Measurements from ENCODE around the gene RAB1B.
A peak's percentile ranks its signal among the peaks of the same experiment; 100 is the strongest.

RAB1B gene

GRCh38 chr11:66262696-66263095 lies 5.7 kb upstream of the RAB1B start:
- TF ChIP-seq TARDBP (IDR thresholded peaks at IDR 0.05): no peak
- no peak for TF ChIP-seq NFRKB (IDR thresholded peaks at IDR 0.05)
- no peak for TF ChIP-seq SP1 (IDR thresholded peaks at IDR 0.05)
- TF ChIP-seq CTBP1 (IDR thresholded peaks at IDR 0.05; ENCODE audit: borderline replicate concordance): no peak
- no peak for TF ChIP-seq HDGF (IDR thresholded peaks at IDR 0.05; ENCODE audit: borderline replicate concordance)
- no peak for TF ChIP-seq FOXK2 (IDR thresholded peaks at IDR 0.05)
- ChIA-PET CTCF (no interaction called here), POLR2A (interaction anchor here (0.7 kb wide), 1 partner anchor 26 kb away, joined by 4 read pairs; the partner anchor contains the start of gene YIF1A)
- DNase-seq (ENCODE audit: extremely low spot score): no peak

GRCh38 chr11:66263231-66263630 lies 5.2 kb upstream of the RAB1B start:
- ChIA-PET POLR2A (interaction anchor here (0.7 kb wide), 1 partner anchor 26 kb away, joined by 4 read pairs; the partner anchor contains the start of gene YIF1A), CTCF (interaction anchor here (0.8 kb wide), 1 partner anchor 41 kb away, joined by 3 read pairs; no protein-coding TSS in a partner anchor)
- no peak for DNase-seq (ENCODE audit: extremely low spot score)
- TF ChIP-seq LEF1 (IDR thresholded peaks at IDR 0.05; ENCODE audit: borderline replicate concordance) (no peak), TARDBP (IDR thresholded peaks at IDR 0.05) (no peak), ARNT (IDR thresholded peaks at IDR 0.05) (no peak), ELF4 (IDR thresholded peaks at IDR 0.05) (no peak), SUZ12 (IDR thresholded peaks at IDR 0.05) (no peak), BHLHE40 (IDR thresholded peaks at IDR 0.05; ENCODE audit: borderline replicate concordance) (no peak), HDGF (IDR thresholded peaks at IDR 0.05; ENCODE audit: borderline replicate concordance) (no peak), CTBP1 (IDR thresholded peaks at IDR 0.05; ENCODE audit: borderline replicate concordance) (no peak), FOXM1 (IDR thresholded peaks at IDR 0.05; ENCODE audit: borderline replicate concordance) (no peak), FOXK2 (IDR thresholded peaks at IDR 0.05) (no peak), PKNOX1 (IDR thresholded peaks at IDR 0.05) (no peak), ZNF384 (IDR thresholded peaks at IDR 0.05) (no peak), L3MBTL2 (conservative IDR thresholded peaks at IDR 0.05) (no peak), NFRKB (IDR thresholded peaks at IDR 0.05) (no peak), FOXA1 (IDR thresholded peaks at IDR 0.05) (no peak), SP1 (IDR thresholded peaks at IDR 0.05) (no peak)

GRCh38 chr11:66263785-66264184 lies 4.7 kb upstream of the RAB1B start:
- TF ChIP-seq NFRKB (IDR thresholded peaks at IDR 0.05) (no peak), ELF4 (IDR thresholded peaks at IDR 0.05) (no peak), BHLHE40 (IDR thresholded peaks at IDR 0.05; ENCODE audit: borderline replicate concordance) (no peak), FOXM1 (IDR thresholded peaks at IDR 0.05; ENCODE audit: borderline replicate concordance) (no peak), HDGF (IDR thresholded peaks at IDR 0.05; ENCODE audit: borderline replicate concordance) (no peak)
- ChIA-PET POLR2A (no interaction called here), CTCF (interaction anchor here (0.8 kb wide), 1 partner anchor 42 kb away, joined by 3 read pairs; no protein-coding TSS in a partner anchor)
- no peak for DNase-seq (ENCODE audit: extremely low spot score)

- CTCF ChIA-PET: interaction anchor here (0.5 kb wide), 1 partner anchor 56 kb away, joined by 3 read pairs; no protein-coding TSS in a partner anchor
- POLR2A ChIA-PET: no interaction called here
- TF ChIP-seq TARDBP (IDR thresholded peaks at IDR 0.05): no peak
- TF ChIP-seq LEF1 (IDR thresholded peaks at IDR 0.05; ENCODE audit: borderline replicate concordance): no peak
- TF ChIP-seq ELF4 (IDR thresholded peaks at IDR 0.05): no peak
- TF ChIP-seq FOXK2 (IDR thresholded peaks at IDR 0.05): no peak
- TF ChIP-seq SP1 (IDR thresholded peaks at IDR 0.05): no peak
- no peak for TF ChIP-seq L3MBTL2 (conservative IDR thresholded peaks at IDR 0.05)
- TF ChIP-seq FOXA1 (IDR thresholded peaks at IDR 0.05): no peak
- no peak for TF ChIP-seq NFRKB (IDR thresholded peaks at IDR 0.05)
- no peak for TF ChIP-seq CTBP1 (IDR thresholded peaks at IDR 0.05; ENCODE audit: borderline replicate concordance)
- no peak for DNase-seq (ENCODE audit: extremely low spot score)
These were observed 4.1 kb upstream of the RAB1B start for GRCh38 chr11:66264383-66264782.

DNA sequence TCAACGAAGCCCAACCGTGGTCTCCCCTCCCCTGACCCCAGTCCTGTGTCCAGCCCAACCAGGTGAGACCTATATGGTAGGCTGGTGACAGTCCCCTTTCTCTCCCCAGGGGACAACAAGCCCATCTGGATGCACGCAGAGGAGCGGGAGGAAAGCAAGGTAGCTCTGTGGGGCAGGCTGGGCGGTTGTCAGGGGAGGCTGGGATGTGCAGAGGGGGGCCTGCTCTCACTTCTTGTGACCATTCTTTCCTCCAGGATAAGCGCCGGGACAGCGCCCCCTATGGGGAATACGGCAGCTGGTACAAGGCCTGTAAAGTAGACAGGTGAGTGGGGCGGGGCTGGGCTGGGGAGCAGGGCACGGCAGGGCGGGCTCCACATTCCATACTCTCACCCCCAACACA lies 3.5 kb upstream of the RAB1B start:
- TF ChIP-seq ARNT (IDR thresholded peaks at IDR 0.05) (no peak), L3MBTL2 (conservative IDR thresholded peaks at IDR 0.05) (no peak), SUZ12 (IDR thresholded peaks at IDR 0.05) (no peak), HDGF (IDR thresholded peaks at IDR 0.05; ENCODE audit: borderline replicate concordance) (no peak), BHLHE40 (IDR thresholded peaks at IDR 0.05; ENCODE audit: borderline replicate concordance) (no peak), SP1 (IDR thresholded peaks at IDR 0.05) (no peak)
- peak; percentile 33 for DNase-seq (ENCODE audit: extremely low spot score)
- CTCF ChIA-PET: interaction anchor here (1.0 kb wide), 1 partner anchor 9 kb away, joined by 4 read pairs; no protein-coding TSS in a partner anchor
- POLR2A ChIA-PET: no interaction called here

DNA sequence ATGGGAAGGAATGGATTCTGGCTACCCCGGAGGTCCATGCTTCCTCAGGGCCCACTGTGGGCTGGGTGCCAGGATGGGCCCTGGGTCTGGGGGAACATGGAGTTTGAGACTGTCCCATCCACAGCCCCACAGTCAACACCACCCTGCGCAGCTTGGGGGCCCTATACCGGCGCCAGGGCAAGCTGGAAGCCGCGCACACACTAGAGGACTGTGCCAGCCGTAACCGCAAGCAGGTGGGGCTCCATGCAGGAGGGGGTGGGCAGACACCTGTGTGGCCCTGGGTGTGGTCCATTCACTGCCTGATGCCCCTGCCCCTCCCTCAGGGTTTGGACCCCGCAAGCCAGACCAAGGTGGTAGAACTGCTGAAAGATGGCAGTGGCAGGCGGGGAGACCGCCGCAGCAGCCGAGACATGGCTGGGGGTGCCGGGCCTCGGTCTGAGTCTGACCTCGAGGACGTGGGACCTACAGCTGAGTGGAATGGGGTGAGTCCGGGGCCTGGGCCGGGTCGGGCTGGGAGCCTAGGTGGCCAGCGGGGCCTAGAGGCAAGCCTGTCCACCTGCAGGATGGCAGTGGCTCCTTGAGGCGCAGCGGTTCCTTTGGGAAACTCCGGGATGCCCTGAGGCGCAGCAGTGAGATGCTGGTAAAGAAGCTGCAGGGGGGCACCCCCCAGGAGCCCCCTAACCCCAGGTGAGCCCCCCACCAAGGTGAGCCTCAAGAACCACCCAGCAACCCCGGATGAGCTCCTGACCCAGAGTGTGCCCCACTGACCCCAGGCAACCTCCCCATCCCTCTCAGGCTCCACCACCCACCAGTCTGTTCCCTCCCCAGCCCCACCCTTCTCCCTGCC lies 2.7 kb upstream of the RAB1B start:
- ChIA-PET POLR2A (interaction anchor here (1.1 to 3.6 kb wide), 2 partner anchors 23 to 43 kb away, joined by 4 to 15 read pairs; partner anchors contain the start of gene YIF1A), CTCF (interaction anchor here (1.0 to 1.7 kb wide), 2 partner anchors 10 to 12 kb away, joined by 4 read pairs; no protein-coding TSS in a partner anchor)
- TF ChIP-seq BHLHE40 (IDR thresholded peaks at IDR 0.05; ENCODE audit: borderline replicate concordance) (no peak), LEF1 (IDR thresholded peaks at IDR 0.05; ENCODE audit: borderline replicate concordance) (no peak), SP1 (IDR thresholded peaks at IDR 0.05) (no peak), FOXK2 (IDR thresholded peaks at IDR 0.05) (no peak), NFRKB (IDR thresholded peaks at IDR 0.05) (no peak), FOXM1 (IDR thresholded peaks at IDR 0.05; ENCODE audit: borderline replicate concordance) (no peak), FOXA1 (IDR thresholded peaks at IDR 0.05) (no peak), ARNT (IDR thresholded peaks at IDR 0.05) (no peak), ELF4 (IDR thresholded peaks at IDR 0.05) (no peak), CTBP1 (IDR thresholded peaks at IDR 0.05; ENCODE audit: borderline replicate concordance) (no peak)
- DNase-seq (ENCODE audit: extremely low spot score): no peak
